HEK293 (cell line): ENCODE measurements around the gene DEF6.

Experiments
- EGR2 ChIP-seq: fragments of 450-650 bp; formaldehyde crosslinking; IDR thresholded peaks from 2 replicates; pipeline ENCODE4 v1.5.1; 2016; ENCODE audit warnings: low read depth, missing biosample characterization, missing genetic modification characterization
- IKZF3 ChIP-seq: fragments of 450-650 bp; IDR thresholded peaks from 2 replicates; pipeline ENCODE4 v1.5.0; 2018; ENCODE audit warnings: missing biosample characterization, mild to moderate bottlenecking, missing genetic modification characterization, moderate library complexity
- KLF9 ChIP-seq: fragments of 450-650 bp; formaldehyde crosslinking; IDR thresholded peaks from 2 replicates; pipeline ENCODE4 v1.5.1; 2016; ENCODE audit warnings: missing biosample characterization, missing genetic modification characterization, low read depth
- SP2 ChIP-seq: fragments of 450-650 bp; formaldehyde crosslinking; IDR thresholded peaks from 2 replicates; pipeline ENCODE4 v1.5.1; 2016; ENCODE audit warnings: missing biosample characterization, missing genetic modification characterization
- SP3 ChIP-seq: fragments of 450-650 bp; formaldehyde crosslinking; IDR thresholded peaks from 2 replicates; pipeline ENCODE4 v1.5.1; 2016; ENCODE audit warnings: missing biosample characterization, missing genetic modification characterization
- WT1 ChIP-seq: fragments of 450-650 bp; formaldehyde crosslinking; IDR thresholded peaks from 2 replicates; pipeline ENCODE4 v1.5.1; 2016; ENCODE audit warnings: missing biosample characterization, missing genetic modification characterization
- ZEB2 ChIP-seq: fragments of 450-650 bp; formaldehyde crosslinking; IDR thresholded peaks from 2 replicates; pipeline ENCODE4 v1.5.1; 2016; ENCODE audit warnings: missing biosample characterization, missing genetic modification characterization
- ZFHX2 ChIP-seq: fragments of 450-650 bp; formaldehyde crosslinking; conservative IDR thresholded peaks from 2 replicates; pipeline ENCODE4 v1.5.1; 2016; ENCODE audit warnings: missing biosample characterization, missing genetic modification characterization
- ZNF169 ChIP-seq: fragments of 450-650 bp; formaldehyde crosslinking; IDR thresholded peaks from 2 replicates; pipeline ENCODE4 v1.5.1; 2016; ENCODE audit warnings: missing biosample characterization, missing genetic modification characterization
- ZNF416 ChIP-seq: fragments of 450-650 bp; formaldehyde crosslinking; IDR thresholded peaks from 2 replicates; pipeline ENCODE4 v1.5.1; 2016; ENCODE audit warnings: missing biosample characterization, missing genetic modification characterization
- ZNF423 ChIP-seq: fragments of 450-650 bp; formaldehyde crosslinking; IDR thresholded peaks from 2 replicates; pipeline ENCODE4 v1.5.1; 2016; ENCODE audit warnings: missing biosample characterization, missing genetic modification characterization
- ZNF600 ChIP-seq: fragments of 450-650 bp; formaldehyde crosslinking; IDR thresholded peaks from 2 replicates; pipeline ENCODE4 v1.5.1; 2016; ENCODE audit warnings: missing biosample characterization, missing genetic modification characterization
- TF ChIP-seq, protein P1 (sequence below): fragments of 450-650 bp; formaldehyde crosslinking; IDR thresholded peaks from 2 replicates; pipeline ENCODE4 v1.5.1; 2016; ENCODE audit warnings: missing biosample characterization, missing genetic modification characterization
- TF ChIP-seq, protein P2 (sequence below): fragments of 450-650 bp; formaldehyde crosslinking; IDR thresholded peaks from 2 replicates; pipeline ENCODE4 v1.5.1; 2016; ENCODE audit warnings: missing biosample characterization, missing genetic modification characterization
- TF ChIP-seq, protein P3 (sequence below): fragments of 450-650 bp; formaldehyde crosslinking; IDR thresholded peaks from 2 replicates; pipeline ENCODE4 v1.5.1; 2016; ENCODE audit warnings: missing biosample characterization, missing genetic modification characterization
- TF ChIP-seq, protein P4 (sequence below): fragments of 450-650 bp; formaldehyde crosslinking; IDR thresholded peaks from 2 replicates; pipeline ENCODE4 v1.5.1; 2016; ENCODE audit warnings: missing biosample characterization, missing genetic modification characterization
- TF ChIP-seq, protein P5 (sequence below): fragments of 450-650 bp; formaldehyde crosslinking; IDR thresholded peaks from 2 replicates; pipeline ENCODE4 v1.5.1; 2017; ENCODE audit warnings: missing biosample characterization, missing genetic modification characterization
- TF ChIP-seq, protein P6 (sequence below): fragments of 450-650 bp; formaldehyde crosslinking; IDR thresholded peaks from 2 replicates; pipeline ENCODE4 v1.5.1; 2016; ENCODE audit warnings: missing biosample characterization, missing genetic modification characterization
- TF ChIP-seq, protein P7 (sequence below): sonication (generic); formaldehyde crosslinking; IDR thresholded peaks from 2 replicates; pipeline ENCODE4 v1.8.1; 2022; ENCODE audit warnings: mild to moderate bottlenecking, moderate library complexity, missing genetic modification reagents
- TF ChIP-seq, protein P8 (sequence below): fragments of 450-650 bp; formaldehyde crosslinking; IDR thresholded peaks from 2 replicates; pipeline ENCODE4 v1.5.1; 2016; ENCODE audit warnings: missing biosample characterization, missing genetic modification characterization
- TF ChIP-seq, protein P9 (sequence below): fragments of 450-650 bp; formaldehyde crosslinking; IDR thresholded peaks from 2 replicates; pipeline ENCODE4 v1.5.1; 2016; ENCODE audit warnings: missing biosample characterization, missing genetic modification characterization

DEF6 gene

DNA sequence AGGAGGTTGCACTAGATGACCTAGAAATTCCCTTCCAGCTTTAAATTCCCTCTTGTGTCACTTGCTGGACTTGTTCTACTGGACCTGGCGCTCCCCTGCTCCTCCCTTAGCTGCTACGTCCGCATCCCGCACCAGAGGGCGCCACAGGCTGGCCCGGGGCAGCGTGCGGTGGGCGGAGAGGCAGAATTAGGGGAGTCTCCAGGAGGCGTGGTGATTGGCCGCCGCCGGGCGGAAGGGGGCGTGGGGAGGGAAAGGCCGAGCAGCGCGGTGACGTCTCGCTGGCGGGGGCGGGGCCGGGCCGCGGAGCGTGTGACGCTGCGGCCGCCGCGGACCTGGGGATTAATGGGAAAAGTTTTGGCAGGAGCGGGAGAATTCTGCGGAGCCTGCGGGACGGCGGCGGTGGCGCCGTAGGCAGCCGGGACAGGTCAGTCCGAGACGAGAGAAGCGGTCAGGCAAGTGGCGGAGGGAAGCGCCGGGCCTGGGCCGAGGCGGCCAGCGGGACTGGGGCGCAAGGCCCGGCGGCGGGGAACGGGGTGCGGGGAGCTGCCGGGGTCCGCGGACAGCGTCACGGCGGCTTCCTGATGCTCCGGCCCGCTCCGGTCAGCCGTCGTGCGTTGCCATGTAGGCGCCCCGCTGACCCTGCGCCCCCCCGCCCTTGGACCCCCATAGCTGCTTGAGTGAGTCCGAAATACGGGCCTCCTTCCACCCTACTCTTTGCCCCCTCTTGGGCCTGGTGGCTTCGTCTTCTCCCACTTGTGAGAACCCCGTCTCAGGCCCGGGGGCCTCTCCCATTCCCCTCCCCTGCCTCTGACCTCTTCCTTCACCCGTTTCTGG is 44.9 kb downstream of the DEF6 start, which contains the start of gene PPARD (continued):
- TF ChIP-seq, protein P1, sequence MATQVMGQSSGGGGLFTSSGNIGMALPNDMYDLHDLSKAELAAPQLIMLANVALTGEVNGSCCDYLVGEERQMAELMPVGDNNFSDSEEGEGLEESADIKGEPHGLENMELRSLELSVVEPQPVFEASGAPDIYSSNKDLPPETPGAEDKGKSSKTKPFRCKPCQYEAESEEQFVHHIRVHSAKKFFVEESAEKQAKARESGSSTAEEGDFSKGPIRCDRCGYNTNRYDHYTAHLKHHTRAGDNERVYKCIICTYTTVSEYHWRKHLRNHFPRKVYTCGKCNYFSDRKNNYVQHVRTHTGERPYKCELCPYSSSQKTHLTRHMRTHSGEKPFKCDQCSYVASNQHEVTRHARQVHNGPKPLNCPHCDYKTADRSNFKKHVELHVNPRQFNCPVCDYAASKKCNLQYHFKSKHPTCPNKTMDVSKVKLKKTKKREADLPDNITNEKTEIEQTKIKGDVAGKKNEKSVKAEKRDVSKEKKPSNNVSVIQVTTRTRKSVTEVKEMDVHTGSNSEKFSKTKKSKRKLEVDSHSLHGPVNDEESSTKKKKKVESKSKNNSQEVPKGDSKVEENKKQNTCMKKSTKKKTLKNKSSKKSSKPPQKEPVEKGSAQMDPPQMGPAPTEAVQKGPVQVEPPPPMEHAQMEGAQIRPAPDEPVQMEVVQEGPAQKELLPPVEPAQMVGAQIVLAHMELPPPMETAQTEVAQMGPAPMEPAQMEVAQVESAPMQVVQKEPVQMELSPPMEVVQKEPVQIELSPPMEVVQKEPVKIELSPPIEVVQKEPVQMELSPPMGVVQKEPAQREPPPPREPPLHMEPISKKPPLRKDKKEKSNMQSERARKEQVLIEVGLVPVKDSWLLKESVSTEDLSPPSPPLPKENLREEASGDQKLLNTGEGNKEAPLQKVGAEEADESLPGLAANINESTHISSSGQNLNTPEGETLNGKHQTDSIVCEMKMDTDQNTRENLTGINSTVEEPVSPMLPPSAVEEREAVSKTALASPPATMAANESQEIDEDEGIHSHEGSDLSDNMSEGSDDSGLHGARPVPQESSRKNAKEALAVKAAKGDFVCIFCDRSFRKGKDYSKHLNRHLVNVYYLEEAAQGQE (tag by site-specific recombination) = no peak
- TF ChIP-seq, protein P2, sequence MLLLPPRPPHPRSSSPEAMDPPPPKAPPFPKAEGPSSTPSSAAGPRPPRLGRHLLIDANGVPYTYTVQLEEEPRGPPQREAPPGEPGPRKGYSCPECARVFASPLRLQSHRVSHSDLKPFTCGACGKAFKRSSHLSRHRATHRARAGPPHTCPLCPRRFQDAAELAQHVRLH (tag by site-specific recombination) = no peak
- peak; percentile 71 for TF ChIP-seq ZNF600 (tag by site-specific recombination)
- peak; percentile 97 for TF ChIP-seq KLF9 (tag by site-specific recombination)
- no peak for TF ChIP-seq ZNF423 (tag by site-specific recombination)
- TF ChIP-seq, protein P3, sequence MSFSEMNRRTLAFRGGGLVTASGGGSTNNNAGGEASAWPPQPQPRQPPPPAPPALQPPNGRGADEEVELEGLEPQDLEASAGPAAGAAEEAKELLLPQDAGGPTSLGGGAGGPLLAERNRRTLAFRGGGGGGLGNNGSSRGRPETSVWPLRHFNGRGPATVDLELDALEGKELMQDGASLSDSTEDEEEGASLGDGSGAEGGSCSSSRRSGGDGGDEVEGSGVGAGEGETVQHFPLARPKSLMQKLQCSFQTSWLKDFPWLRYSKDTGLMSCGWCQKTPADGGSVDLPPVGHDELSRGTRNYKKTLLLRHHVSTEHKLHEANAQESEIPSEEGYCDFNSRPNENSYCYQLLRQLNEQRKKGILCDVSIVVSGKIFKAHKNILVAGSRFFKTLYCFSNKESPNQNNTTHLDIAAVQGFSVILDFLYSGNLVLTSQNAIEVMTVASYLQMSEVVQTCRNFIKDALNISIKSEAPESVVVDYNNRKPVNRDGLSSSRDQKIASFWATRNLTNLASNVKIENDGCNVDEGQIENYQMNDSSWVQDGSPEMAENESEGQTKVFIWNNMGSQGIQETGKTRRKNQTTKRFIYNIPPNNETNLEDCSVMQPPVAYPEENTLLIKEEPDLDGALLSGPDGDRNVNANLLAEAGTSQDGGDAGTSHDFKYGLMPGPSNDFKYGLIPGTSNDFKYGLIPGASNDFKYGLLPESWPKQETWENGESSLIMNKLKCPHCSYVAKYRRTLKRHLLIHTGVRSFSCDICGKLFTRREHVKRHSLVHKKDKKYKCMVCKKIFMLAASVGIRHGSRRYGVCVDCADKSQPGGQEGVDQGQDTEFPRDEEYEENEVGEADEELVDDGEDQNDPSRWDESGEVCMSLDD = no peak
- peak; percentile 70; the same call in 1 of the 2 replicates for TF ChIP-seq WT1
- peak; percentile 95 for TF ChIP-seq ZFHX2 (tag by site-specific recombination)
- peak; percentile 92 for TF ChIP-seq IKZF3
- TF ChIP-seq, protein P4, sequence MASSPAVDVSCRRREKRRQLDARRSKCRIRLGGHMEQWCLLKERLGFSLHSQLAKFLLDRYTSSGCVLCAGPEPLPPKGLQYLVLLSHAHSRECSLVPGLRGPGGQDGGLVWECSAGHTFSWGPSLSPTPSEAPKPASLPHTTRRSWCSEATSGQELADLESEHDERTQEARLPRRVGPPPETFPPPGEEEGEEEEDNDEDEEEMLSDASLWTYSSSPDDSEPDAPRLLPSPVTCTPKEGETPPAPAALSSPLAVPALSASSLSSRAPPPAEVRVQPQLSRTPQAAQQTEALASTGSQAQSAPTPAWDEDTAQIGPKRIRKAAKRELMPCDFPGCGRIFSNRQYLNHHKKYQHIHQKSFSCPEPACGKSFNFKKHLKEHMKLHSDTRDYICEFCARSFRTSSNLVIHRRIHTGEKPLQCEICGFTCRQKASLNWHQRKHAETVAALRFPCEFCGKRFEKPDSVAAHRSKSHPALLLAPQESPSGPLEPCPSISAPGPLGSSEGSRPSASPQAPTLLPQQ (tag by site-specific recombination) = no peak; the same call in none of the 2 replicates
- TF ChIP-seq, protein P5, sequence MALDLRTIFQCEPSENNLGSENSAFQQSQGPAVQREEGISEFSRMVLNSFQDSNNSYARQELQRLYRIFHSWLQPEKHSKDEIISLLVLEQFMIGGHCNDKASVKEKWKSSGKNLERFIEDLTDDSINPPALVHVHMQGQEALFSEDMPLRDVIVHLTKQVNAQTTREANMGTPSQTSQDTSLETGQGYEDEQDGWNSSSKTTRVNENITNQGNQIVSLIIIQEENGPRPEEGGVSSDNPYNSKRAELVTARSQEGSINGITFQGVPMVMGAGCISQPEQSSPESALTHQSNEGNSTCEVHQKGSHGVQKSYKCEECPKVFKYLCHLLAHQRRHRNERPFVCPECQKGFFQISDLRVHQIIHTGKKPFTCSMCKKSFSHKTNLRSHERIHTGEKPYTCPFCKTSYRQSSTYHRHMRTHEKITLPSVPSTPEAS = no peak
- peak; percentile 93 for TF ChIP-seq SP2 (tag by site-specific recombination)
- TF ChIP-seq ZNF169 (tag by site-specific recombination) = no peak
- peak; percentile 92 for TF ChIP-seq SP3
- TF ChIP-seq, protein P6, sequence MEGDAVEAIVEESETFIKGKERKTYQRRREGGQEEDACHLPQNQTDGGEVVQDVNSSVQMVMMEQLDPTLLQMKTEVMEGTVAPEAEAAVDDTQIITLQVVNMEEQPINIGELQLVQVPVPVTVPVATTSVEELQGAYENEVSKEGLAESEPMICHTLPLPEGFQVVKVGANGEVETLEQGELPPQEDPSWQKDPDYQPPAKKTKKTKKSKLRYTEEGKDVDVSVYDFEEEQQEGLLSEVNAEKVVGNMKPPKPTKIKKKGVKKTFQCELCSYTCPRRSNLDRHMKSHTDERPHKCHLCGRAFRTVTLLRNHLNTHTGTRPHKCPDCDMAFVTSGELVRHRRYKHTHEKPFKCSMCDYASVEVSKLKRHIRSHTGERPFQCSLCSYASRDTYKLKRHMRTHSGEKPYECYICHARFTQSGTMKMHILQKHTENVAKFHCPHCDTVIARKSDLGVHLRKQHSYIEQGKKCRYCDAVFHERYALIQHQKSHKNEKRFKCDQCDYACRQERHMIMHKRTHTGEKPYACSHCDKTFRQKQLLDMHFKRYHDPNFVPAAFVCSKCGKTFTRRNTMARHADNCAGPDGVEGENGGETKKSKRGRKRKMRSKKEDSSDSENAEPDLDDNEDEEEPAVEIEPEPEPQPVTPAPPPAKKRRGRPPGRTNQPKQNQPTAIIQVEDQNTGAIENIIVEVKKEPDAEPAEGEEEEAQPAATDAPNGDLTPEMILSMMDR (tag by site-specific recombination) = peak; percentile 97
- TF ChIP-seq, protein P7, sequence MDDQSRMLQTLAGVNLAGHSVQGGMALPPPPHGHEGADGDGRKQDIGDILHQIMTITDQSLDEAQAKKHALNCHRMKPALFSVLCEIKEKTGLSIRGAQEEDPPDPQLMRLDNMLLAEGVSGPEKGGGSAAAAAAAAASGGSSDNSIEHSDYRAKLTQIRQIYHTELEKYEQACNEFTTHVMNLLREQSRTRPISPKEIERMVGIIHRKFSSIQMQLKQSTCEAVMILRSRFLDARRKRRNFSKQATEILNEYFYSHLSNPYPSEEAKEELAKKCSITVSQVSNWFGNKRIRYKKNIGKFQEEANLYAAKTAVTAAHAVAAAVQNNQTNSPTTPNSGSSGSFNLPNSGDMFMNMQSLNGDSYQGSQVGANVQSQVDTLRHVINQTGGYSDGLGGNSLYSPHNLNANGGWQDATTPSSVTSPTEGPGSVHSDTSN = peak; percentile 77; the same call in 1 of the 2 replicates
- peak; percentile 54; the same call in 1 of the 2 replicates for TF ChIP-seq ZEB2 (tag by site-specific recombination)
- TF ChIP-seq, protein P8, sequence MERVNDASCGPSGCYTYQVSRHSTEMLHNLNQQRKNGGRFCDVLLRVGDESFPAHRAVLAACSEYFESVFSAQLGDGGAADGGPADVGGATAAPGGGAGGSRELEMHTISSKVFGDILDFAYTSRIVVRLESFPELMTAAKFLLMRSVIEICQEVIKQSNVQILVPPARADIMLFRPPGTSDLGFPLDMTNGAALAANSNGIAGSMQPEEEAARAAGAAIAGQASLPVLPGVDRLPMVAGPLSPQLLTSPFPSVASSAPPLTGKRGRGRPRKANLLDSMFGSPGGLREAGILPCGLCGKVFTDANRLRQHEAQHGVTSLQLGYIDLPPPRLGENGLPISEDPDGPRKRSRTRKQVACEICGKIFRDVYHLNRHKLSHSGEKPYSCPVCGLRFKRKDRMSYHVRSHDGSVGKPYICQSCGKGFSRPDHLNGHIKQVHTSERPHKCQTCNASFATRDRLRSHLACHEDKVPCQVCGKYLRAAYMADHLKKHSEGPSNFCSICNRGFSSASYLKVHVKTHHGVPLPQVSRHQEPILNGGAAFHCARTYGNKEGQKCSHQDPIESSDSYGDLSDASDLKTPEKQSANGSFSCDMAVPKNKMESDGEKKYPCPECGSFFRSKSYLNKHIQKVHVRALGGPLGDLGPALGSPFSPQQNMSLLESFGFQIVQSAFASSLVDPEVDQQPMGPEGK (tag by site-specific recombination) = peak; percentile 63
- TF ChIP-seq, protein P9, sequence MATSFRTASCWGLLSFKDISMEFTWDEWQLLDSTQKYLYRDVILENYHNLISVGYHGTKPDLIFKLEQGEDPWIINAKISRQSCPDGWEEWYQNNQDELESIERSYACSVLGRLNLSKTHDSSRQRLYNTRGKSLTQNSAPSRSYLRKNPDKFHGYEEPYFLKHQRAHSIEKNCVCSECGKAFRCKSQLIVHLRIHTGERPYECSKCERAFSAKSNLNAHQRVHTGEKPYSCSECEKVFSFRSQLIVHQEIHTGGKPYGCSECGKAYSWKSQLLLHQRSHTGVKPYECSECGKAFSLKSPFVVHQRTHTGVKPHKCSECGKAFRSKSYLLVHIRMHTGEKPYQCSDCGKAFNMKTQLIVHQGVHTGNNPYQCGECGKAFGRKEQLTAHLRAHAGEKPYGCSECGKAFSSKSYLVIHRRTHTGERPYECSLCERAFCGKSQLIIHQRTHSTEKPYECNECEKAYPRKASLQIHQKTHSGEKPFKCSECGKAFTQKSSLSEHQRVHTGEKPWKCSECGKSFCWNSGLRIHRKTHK (tag by site-specific recombination) = no peak
- peak; percentile 84 for TF ChIP-seq EGR2
- no peak for TF ChIP-seq ZNF416 (tag by site-specific recombination)
